Measurements from ENCODE around the gene MAPKAPK2.

GRCh38 chr1:206656936-206657335 lies 27.8 kb upstream of the MAPKAPK2 start:
- TF ChIP-seq SETDB1 (IDR thresholded peaks at IDR 0.05; ENCODE audit: insufficient read length, low read length) (no peak), ZNF660 (tag by site-specific recombination; IDR thresholded peaks at IDR 0.05) (no peak), CTCF (tag by site-specific recombination; IDR thresholded peaks at IDR 0.05) (no peak), ZNF48 (tag by site-specific recombination; IDR thresholded peaks at IDR 0.05) (no peak), ZNF112 (tag by site-specific recombination; IDR thresholded peaks at IDR 0.05) (no peak), ZNF16 (tag by site-specific recombination; IDR thresholded peaks at IDR 0.05; ENCODE audit: low read depth) (no peak), BCL11A (tag by site-specific recombination; IDR thresholded peaks at IDR 0.05; ENCODE audit: low read depth) (no peak)

All from HEK293 (cell line).